ENCODE results near the gene CDON.

The CDON gene

DNA sequence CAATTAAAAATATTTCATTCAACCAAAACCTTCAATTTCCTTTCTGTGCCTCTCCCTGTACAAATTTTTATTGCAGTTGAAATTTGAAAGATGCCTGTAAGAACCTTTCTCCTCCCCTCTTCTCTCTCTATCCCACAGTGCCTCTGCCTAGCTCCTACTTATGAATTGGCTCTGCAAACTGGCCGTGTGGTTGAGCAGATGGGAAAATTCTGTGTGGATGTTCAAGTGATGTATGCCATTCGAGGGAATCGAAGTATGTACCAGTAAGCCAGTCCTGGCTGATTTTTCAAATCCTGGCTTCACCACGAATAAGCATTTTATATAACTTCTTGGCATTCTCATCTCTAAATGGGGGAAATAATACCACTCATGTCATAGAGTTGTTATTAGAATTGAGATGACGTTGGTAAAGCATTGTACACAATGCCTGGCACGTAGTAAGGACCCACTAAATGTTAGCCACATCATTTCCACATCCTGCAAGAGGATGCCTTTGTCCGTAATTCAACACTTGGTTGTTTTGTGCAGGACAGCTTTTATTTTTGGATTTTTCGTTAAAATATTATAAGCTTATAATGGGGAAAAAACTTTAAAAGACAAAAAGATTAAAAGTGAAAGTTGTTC is 152.3 kb downstream of the CDON start:
- no peak overlapping the region for H3K9ac ChIP-seq (ENCODE audit: low read length)
- H3K36me3 ChIP-seq (ENCODE audit: low read length) = no peaks in the 10 kb centered on the region
- no peaks in the 10 kb centered on the region for H3K9me3 ChIP-seq (ENCODE audit: insufficient read depth, low read length)
- H2AFZ ChIP-seq (ENCODE audit: low read depth, low read length, severe bottlenecking) = no peak overlapping the region
- H3K27ac ChIP-seq (ENCODE audit: low read depth, low read length) = no peak overlapping the region
- H4K20me1 ChIP-seq (ENCODE audit: low read depth, low read length) = no peaks in the 10 kb centered on the region
- H3K27me3 ChIP-seq (ENCODE audit: low read length) = no peaks in the 10 kb centered on the region
- H3K9me2 ChIP-seq (replicated peaks; ENCODE audit: insufficient read depth, low read length) = no peaks in the 10 kb centered on the region
- TF ChIP-seq EZH2phosphoT487 (conservative IDR thresholded peaks at IDR 0.05; ENCODE audit: low read length) = no peak
- H3F3A ChIP-seq (ENCODE audit: insufficient read depth) = no peaks in the 10 kb centered on the region
- no peak overlapping the region for H3K4me2 ChIP-seq (ENCODE audit: low read depth, low read length, poor library complexity, severe bottlenecking)
- H3K79me2 ChIP-seq (ENCODE audit: insufficient read depth, low read length) = no peaks in the 10 kb centered on the region
- H3K4me3 ChIP-seq (ENCODE audit: insufficient read depth, low read length, poor library complexity, severe bottlenecking) = no peak overlapping the region

Data from SU-DHL-6 (cell line).